ENCODE measurements around the gene CBX3. TPM values are rescaled to one million over a fixed set of nuclear protein-coding genes. Genes with fewer than 3 reads are reported as not detected.

CBX3 gene
- total RNA-seq, 1 experiment from 2014 or later, result 232 TPM

DNA sequence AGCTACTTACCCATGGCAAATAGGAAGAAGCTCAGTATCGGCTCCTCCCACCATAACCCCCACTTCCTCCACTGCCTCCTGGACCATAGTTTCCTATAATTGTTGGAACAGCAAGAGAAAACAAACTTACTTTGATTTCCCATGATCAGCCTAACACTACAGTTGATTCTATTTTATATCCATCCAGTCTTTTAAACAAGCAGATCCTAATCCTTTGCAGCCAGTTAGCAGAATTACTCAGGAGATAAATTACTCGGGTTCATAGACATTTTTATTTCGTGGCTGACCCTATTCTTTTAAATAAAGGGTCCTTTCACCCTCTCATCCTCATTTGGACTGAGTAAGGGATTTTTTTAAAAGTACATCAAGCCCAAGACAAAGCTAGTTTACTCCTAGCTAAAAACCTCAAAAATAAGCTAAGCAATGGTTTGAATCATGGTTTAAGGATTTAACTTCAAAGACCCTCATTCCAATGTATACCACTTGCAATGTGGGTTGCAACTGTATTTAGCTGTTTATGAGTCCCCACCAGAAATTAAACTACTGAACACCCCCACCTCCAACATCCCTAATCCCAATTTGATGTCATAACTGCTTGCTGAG, 9.0 kb upstream of the CBX3 start (continued):
- TF ChIP-seq, protein P1, sequence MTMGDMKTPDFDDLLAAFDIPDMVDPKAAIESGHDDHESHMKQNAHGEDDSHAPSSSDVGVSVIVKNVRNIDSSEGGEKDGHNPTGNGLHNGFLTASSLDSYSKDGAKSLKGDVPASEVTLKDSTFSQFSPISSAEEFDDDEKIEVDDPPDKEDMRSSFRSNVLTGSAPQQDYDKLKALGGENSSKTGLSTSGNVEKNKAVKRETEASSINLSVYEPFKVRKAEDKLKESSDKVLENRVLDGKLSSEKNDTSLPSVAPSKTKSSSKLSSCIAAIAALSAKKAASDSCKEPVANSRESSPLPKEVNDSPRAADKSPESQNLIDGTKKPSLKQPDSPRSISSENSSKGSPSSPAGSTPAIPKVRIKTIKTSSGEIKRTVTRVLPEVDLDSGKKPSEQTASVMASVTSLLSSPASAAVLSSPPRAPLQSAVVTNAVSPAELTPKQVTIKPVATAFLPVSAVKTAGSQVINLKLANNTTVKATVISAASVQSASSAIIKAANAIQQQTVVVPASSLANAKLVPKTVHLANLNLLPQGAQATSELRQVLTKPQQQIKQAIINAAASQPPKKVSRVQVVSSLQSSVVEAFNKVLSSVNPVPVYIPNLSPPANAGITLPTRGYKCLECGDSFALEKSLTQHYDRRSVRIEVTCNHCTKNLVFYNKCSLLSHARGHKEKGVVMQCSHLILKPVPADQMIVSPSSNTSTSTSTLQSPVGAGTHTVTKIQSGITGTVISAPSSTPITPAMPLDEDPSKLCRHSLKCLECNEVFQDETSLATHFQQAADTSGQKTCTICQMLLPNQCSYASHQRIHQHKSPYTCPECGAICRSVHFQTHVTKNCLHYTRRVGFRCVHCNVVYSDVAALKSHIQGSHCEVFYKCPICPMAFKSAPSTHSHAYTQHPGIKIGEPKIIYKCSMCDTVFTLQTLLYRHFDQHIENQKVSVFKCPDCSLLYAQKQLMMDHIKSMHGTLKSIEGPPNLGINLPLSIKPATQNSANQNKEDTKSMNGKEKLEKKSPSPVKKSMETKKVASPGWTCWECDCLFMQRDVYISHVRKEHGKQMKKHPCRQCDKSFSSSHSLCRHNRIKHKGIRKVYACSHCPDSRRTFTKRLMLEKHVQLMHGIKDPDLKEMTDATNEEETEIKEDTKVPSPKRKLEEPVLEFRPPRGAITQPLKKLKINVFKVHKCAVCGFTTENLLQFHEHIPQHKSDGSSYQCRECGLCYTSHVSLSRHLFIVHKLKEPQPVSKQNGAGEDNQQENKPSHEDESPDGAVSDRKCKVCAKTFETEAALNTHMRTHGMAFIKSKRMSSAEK (CRISPR knock-in tag; IDR thresholded peaks at IDR 0.05; ENCODE audit: borderline replicate concordance), result peak; percentile 48; the same call in 1 of the 2 replicates
- TF ChIP-seq ELF4 (CRISPR knock-in tag; IDR thresholded peaks at IDR 0.05; ENCODE audit: low read depth) (no peak), ZBTB21 (CRISPR knock-in tag; IDR thresholded peaks at IDR 0.05; ENCODE audit: borderline replicate concordance) (no peak), ZNF138 (CRISPR knock-in tag; conservative IDR thresholded peaks at IDR 0.05) (no peak), FOXJ3 (CRISPR knock-in tag; IDR thresholded peaks at IDR 0.05; ENCODE audit: borderline replicate concordance) (no peak), FOXK1 (CRISPR knock-in tag; IDR thresholded peaks at IDR 0.05) (no peak), GABPB1 (CRISPR knock-in tag; IDR thresholded peaks at IDR 0.05) (no peak), RORB (CRISPR knock-in tag; IDR thresholded peaks at IDR 0.05) (no peak), ZNF416 (CRISPR knock-in tag; IDR thresholded peaks at IDR 0.05) (peak; percentile 69; the same call in 1 of the 2 replicates), SMAD4 (CRISPR knock-in tag; IDR thresholded peaks at IDR 0.05) (no peak), SMAD3 (CRISPR knock-in tag; IDR thresholded peaks at IDR 0.05; ENCODE audit: borderline replicate concordance) (no peak), ZNF423 (CRISPR knock-in tag; IDR thresholded peaks at IDR 0.05) (no peak), NR3C1 (CRISPR knock-in tag; conservative IDR thresholded peaks at IDR 0.05; ENCODE audit: low read depth) (no peak), ZNF671 (CRISPR knock-in tag; IDR thresholded peaks at IDR 0.05) (peak; percentile 11), ETV6 (CRISPR knock-in tag; IDR thresholded peaks at IDR 0.05) (no peak)
- TF ChIP-seq, protein P2, sequence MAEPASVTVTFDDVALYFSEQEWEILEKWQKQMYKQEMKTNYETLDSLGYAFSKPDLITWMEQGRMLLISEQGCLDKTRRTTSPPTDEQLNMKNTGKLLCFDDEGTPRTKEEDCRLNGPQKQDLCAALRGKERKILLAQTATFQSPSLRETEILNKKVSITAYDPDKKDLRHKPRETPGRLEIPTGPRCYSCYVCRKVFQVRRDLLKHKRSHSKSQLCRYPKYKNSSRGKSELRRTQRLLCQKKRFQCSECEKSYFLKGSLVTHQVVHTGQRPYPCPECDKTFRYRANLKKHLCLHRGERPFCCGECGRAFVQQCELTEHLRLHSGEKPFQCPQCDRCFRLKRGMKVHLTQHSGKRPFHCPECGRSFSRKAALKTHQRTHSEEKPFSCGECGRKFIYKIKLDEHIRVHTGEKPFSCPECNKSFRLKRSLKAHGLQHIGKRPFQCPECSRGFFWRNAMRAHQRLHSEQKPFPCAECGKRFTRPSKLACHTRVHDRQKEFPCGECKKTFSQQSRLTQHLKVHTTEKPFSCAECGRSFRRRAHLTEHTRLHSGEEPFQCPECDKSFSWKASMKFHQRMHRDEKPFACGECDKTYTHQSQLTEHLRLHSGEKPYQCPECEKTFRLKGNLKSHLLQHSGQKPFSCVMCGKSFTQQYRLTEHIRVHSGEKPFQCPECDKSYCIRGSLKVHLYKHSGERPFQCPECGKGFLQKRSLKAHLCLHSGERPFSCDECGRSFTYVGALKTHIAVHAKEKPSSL (CRISPR knock-in tag; conservative IDR thresholded peaks at IDR 0.05), result no peak
- TF ChIP-seq, protein P3, sequence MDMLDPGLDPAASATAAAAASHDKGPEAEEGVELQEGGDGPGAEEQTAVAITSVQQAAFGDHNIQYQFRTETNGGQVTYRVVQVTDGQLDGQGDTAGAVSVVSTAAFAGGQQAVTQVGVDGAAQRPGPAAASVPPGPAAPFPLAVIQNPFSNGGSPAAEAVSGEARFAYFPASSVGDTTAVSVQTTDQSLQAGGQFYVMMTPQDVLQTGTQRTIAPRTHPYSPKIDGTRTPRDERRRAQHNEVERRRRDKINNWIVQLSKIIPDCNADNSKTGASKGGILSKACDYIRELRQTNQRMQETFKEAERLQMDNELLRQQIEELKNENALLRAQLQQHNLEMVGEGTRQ (CRISPR knock-in tag; IDR thresholded peaks at IDR 0.05), result no peak
- TF ChIP-seq, protein P4, sequence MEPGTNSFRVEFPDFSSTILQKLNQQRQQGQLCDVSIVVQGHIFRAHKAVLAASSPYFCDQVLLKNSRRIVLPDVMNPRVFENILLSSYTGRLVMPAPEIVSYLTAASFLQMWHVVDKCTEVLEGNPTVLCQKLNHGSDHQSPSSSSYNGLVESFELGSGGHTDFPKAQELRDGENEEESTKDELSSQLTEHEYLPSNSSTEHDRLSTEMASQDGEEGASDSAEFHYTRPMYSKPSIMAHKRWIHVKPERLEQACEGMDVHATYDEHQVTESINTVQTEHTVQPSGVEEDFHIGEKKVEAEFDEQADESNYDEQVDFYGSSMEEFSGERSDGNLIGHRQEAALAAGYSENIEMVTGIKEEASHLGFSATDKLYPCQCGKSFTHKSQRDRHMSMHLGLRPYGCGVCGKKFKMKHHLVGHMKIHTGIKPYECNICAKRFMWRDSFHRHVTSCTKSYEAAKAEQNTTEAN (CRISPR knock-in tag; IDR thresholded peaks at IDR 0.05), result no peak
- TF ChIP-seq, protein P5, sequence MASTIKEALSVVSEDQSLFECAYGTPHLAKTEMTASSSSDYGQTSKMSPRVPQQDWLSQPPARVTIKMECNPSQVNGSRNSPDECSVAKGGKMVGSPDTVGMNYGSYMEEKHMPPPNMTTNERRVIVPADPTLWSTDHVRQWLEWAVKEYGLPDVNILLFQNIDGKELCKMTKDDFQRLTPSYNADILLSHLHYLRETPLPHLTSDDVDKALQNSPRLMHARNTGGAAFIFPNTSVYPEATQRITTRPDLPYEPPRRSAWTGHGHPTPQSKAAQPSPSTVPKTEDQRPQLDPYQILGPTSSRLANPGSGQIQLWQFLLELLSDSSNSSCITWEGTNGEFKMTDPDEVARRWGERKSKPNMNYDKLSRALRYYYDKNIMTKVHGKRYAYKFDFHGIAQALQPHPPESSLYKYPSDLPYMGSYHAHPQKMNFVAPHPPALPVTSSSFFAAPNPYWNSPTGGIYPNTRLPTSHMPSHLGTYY (CRISPR knock-in tag; IDR thresholded peaks at IDR 0.05), result peak; percentile 51; the same call in 1 of the 2 replicates
- TF ChIP-seq, protein P6, sequence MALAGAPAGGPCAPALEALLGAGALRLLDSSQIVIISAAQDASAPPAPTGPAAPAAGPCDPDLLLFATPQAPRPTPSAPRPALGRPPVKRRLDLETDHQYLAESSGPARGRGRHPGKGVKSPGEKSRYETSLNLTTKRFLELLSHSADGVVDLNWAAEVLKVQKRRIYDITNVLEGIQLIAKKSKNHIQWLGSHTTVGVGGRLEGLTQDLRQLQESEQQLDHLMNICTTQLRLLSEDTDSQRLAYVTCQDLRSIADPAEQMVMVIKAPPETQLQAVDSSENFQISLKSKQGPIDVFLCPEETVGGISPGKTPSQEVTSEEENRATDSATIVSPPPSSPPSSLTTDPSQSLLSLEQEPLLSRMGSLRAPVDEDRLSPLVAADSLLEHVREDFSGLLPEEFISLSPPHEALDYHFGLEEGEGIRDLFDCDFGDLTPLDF (CRISPR knock-in tag; IDR thresholded peaks at IDR 0.05), result no peak
